ENCODE measurements around the gene LYZL6.

- no peak for TF ChIP-seq CTCF (IDR thresholded peaks at IDR 0.05)
- no peak for TF ChIP-seq POLR2AphosphoS5 (IDR thresholded peaks at IDR 0.05; ENCODE audit: low read depth, low read length)
Measured at GRCh38 chr17:35914354-35914753, 29.2 kb downstream of the LYZL6 start.
